Stimulated activated memory B cell treated with anti-CD40 and anti-IgM and Interleukin-4, amounts not matched to agents 10 μg/mL and 1 μg/mL and 100 μg/mL, for 72 hours (primary cell): ENCODE measurements around the gene OTP.

Experiments used
- ATAC-seq: fragments of 150-1000 bp; cut with Tn5 transposase; 2 replicates; pipeline ENCODE4 v1.10.0; 2021
- H3K27ac Mint-ChIP-seq: one replicate; pipeline ENCODE4 v1.8.0; 2022; ENCODE audit warnings: mild to moderate bottlenecking, mixed read lengths
- H3K27me3 Mint-ChIP-seq: one replicate; pipeline ENCODE4 v1.8.0; 2022; ENCODE audit warnings: mixed read lengths
- H3K36me3 Mint-ChIP-seq: one replicate; pipeline ENCODE4 v1.8.0; 2022; ENCODE audit warnings: mixed read lengths
- H3K4me1 Mint-ChIP-seq: one replicate; pipeline ENCODE4 v1.8.0; 2022; ENCODE audit warnings: mixed read lengths
- H3K4me3 Mint-ChIP-seq: one replicate; pipeline ENCODE4 v1.8.0; 2022; ENCODE audit warnings: mild to moderate bottlenecking, moderate library complexity, mixed read lengths
- H3K9me3 Mint-ChIP-seq: one replicate; pipeline ENCODE4 v1.8.0; 2022; ENCODE audit warnings: mixed read lengths

Gene OTP

DNA sequence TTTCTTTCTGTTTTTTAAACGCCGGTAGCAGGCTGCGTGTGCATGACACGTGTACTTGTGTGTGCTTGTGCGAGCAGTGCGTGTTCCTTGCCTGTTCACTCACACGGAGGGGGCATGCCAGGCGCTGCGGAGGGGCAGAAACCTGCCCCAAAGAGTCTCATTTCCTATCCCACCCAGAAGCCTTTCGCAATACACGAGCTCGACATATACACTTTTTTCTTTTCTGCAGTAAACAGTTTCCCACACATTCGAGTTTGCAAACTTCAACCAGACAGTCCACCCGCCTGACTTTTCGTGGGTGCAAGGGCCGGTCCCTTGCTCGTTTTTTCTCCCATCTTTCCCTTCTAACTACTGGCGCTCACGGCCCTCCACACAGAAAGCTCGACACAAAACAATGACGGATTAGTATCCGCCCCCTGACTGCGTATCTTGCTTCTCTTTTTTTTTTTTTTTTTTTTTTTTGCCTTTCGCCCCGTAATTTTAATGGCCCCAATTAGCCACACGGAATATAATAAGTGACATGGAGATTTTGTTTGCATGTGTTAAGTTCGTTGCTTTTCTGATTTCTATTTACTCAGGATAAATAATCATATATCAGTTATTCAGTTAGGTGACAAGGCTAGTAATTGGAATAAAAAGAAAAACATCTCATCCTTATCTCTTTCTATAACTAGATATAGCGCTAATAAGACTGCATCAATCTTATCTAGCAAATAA lies 5.3 kb upstream of the OTP start:
- no peak overlapping the region for H3K27ac Mint-ChIP-seq
- H3K9me3 Mint-ChIP-seq: peaks cover 2% of the 10 kb centered on the region
- H3K4me1 Mint-ChIP-seq: peaks cover 16% of the 10 kb centered on the region
- no peak for ATAC-seq
- peak overlapping the region; percentile 49 for H3K4me3 Mint-ChIP-seq
- no peaks in the 10 kb centered on the region for H3K36me3 Mint-ChIP-seq
- peaks cover 83% of the 10 kb centered on the region for H3K27me3 Mint-ChIP-seq

DNA sequence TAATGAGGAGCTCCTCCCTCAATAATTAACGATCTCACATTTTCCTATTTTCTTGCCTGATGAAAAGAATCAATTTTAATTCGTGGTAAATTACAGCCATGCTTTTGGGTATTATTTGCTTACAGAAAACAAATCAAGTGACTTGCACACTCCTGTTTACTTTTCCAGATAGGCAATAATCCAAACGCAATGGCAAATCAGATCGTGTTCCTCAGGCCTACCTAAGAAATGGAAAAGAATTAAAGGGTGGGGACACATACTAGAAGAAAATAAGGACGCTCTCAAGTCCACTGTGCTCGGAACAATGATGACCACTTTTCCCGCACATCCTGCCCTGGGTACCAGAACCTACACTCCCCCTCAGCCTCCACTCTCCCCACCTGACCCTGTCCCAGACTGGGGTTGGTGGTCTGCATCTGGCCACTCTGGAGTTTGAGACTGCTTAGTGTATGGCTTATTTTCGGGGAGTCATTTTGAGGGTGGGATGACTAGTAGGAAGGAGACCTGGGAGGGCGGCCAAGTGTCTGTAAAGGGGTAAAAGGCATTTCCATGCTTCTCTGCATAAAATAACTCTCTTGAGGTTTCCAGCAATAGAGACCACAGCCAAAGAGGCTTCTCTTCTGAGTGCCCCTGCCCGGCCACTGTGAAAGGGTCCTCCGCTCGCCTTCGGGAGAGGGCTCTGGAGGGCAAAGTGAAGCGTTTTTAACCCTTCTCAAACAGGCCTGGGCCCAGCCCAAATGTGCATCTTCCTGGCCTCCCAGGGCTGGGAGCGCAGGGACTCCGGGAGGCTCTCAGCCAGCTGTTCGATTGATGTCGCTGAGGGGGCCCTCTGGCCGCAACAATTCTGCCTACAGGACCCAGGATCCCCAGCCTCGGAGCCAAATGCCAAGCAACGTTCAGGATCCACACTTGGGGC lies 4.5 kb upstream of the OTP start:
- peaks cover 80% of the 10 kb centered on the region for H3K27me3 Mint-ChIP-seq
- no peak overlapping the region for H3K27ac Mint-ChIP-seq
- no peak overlapping the region for H3K4me3 Mint-ChIP-seq
- H3K36me3 Mint-ChIP-seq: no peaks in the 10 kb centered on the region
- peaks cover 2% of the 10 kb centered on the region for H3K9me3 Mint-ChIP-seq
- H3K4me1 Mint-ChIP-seq: peaks cover 16% of the 10 kb centered on the region
- no peak for ATAC-seq

DNA sequence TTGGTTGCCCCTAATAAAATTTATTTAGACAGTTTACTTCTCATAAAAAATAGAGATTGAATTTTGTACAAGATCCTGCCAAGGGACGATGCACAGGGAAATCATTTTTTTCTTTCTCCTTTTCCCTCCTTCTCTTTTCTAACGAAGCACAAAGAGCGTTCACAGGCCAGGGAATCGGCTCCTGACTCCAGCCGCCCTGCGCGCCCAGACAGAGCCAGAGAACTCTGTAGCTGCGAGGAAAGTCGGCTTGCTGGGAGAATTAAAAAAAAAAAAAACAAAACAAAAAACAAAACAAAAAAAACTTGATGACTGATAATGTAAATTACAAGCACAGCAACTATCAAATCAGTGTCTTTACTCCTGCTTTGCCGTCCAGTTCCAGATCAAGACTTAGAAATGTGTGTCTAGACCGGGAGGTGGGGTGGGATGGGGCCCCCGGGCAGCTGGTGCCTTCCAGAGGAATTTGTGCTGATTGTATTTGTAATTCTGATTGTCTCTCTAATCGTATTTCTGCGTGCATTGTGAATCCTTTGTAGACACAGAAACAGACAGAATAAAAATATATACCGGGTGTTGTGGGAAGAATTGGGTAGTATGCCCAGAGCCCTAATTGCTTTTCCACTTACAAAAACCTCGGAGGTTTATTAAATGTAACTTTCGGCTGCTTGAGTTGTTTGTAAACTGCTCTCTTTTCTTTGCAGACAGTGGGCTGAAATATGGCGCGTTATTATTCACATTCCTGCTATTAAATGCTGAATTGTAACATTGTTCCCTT lies 3.6 kb upstream of the OTP start:
- peaks cover 2% of the 10 kb centered on the region for H3K9me3 Mint-ChIP-seq
- ATAC-seq: no peak
- no peak overlapping the region for H3K27ac Mint-ChIP-seq
- no peaks in the 10 kb centered on the region for H3K36me3 Mint-ChIP-seq
- H3K4me3 Mint-ChIP-seq: no peak overlapping the region
- H3K4me1 Mint-ChIP-seq: peaks cover 22% of the 10 kb centered on the region
- H3K27me3 Mint-ChIP-seq: peaks cover 86% of the 10 kb centered on the region

DNA sequence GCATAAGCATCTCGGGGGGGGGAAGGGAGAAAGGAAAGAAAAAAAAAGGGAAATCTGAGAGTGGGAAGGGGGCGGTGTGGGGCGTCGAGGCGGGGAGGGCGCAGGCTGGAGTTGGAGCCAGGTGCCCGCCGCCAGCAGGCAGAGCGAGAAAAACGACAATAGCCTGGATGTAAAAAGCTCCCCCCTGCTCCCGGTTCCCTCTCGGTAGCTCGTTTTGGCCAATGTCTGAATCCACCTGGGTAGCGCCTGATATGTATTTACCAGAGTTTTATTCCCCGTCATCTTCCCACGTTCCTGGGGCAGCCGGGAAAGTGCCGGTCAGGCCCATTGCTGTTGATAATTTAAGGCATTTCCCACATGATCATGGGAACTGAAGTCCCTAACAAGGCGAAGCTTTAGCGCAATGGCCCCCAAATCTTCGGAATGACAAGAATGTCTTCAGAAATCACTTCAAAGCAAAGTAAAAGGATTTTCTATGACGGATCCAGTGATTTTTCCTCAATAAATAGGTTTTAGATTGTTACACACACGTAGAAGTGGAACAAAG lies 3.0 kb upstream of the OTP start:
- Mint-ChIP-seq H3K4me3 (no peak overlapping the region), H3K36me3 (no peaks in the 10 kb centered on the region), H3K9me3 (peaks cover 2% of the 10 kb centered on the region), H3K4me1 (peaks cover 22% of the 10 kb centered on the region), H3K27ac (no peak overlapping the region), H3K27me3 (peaks cover 91% of the 10 kb centered on the region)
- ATAC-seq: no peak

DNA sequence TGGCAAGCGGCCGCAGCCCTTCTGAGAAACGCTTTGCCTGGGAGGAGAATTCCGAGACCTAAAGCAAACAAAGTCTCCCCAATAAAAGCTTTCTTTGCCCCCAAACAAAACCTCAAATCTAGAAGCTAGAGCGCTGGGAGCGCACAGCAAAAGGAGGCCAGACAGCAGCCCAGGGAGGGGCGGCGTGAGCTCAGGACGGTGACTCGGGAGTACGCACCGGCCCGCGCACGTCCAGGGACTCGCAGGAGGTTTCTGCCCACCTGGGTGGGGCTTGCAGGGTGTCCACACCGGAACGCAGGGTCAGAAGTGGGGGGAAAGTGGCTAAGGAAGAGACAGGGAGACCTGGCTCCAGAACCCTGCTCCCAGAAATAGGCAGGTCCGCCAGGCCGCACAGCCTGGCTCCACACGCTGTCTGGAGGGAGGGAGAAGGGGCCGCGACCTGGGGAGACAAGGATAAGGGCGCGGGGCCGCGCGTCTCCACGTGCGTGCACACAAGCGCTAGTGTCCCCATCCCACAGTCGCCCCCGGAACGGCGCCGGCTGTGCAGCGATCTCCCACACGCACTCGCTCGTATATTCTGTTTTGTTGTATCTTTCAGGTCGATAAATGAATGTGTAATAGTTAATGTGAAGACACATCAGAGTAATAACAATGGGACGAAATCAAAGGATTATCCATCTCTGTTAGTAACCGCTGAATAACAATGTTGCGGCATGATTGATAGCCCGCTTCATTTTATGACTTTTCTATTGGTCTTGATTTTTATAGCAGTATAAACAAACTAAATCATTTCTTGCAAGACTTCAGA lies 2.3 kb upstream of the OTP start:
- Mint-ChIP-seq H3K9me3 (peaks cover 2% of the 10 kb centered on the region), H3K27ac (no peak overlapping the region), H3K4me3 (no peak overlapping the region), H3K36me3 (no peaks in the 10 kb centered on the region), H3K4me1 (peaks cover 22% of the 10 kb centered on the region), H3K27me3 (peaks cover 91% of the 10 kb centered on the region)
- ATAC-seq: no peak

DNA sequence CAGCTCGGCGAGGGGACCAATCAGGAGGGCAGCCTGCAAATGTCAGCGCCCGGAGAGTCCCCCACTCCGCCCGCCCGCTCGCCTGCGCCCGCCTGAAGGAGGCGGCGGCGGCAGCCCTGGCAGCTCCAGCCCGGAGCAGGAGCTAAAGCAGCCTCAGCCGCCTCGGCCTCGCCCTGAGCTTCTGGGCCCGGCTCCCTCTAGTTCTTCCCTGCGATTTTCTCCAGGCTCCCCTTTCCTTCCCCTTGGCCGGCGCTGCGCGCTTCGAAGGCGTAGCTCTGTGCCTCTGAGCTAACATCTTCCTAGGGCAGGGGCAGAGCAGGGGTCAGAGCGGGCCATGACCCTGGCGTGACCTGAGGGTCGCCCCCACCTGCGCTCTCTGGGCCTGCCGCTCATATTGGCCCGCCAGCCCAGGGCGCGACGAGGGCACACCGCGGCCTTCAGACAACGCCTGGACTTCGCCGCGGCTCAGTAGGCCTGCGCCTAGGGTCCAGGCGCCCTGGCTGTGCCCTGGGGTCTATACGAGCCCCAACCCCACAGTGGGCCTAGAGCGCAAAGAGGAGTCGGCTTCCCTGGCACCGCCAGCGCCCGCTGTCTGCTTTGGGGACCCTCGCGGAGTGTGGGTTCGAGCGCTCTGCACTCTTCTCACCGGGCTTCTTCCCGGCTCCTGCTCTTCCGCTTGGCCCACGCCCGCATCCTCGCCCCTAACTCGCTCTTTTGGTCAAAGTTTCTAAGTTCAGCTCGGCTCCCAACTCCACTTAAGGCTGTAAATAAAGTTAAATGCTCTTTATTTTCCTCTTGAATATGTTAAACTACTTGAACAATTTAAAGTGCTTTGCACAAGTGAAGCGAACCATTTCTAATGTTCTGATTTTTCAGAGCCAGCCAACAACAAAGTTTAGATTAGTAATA lies 504 bp upstream of the OTP start:
- Mint-ChIP-seq H3K9me3 (peaks cover 2% of the 10 kb centered on the region), H3K27me3 (peaks cover 78% of the 10 kb centered on the region), H3K27ac (no peak overlapping the region), H3K36me3 (no peaks in the 10 kb centered on the region), H3K4me1 (peaks cover 12% of the 10 kb centered on the region), H3K4me3 (peak overlapping the region; percentile 11)
- no peak for ATAC-seq

DNA sequence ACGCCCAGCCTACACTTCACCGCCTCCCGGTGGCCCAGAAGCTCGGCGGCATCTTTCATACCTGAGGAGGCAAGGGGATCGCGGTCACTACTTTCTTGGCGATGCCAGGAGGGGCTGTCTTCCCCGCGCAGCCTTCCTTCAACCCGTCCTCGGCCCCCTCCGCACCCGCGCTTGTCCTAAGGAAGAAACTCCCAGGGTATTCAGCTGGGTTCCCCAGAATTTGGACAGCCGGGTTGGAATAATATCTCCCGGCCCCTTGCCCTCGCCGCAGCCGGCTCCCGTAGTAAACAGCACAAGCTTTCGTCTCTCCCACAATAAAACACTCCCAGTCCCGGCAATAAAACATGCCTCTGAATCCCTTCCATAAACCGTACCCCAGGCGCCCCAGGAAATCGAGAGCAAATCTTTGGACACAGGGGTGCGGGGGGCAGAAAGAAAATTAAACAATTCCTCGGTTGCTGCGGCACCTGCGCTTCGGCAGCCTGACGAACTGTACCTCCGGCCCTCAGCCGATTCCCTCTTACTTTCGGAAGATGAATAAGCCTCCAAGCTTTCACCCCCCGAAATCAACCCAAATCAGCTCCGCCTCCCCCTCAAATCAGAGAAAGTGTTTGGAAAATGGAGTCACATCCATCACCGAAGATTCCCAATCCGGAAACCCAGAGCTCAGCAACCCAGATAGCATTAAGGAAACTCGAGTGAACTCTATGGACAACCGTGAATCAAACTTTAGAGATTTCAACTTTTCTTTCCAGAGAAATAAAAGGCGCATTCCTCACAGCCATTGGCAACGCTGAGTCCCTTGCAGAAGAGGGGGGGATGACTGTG lies 1.1 kb downstream of the OTP start:
- H3K27ac Mint-ChIP-seq: peak overlapping the region; percentile 9
- peaks cover 5% of the 10 kb centered on the region for H3K36me3 Mint-ChIP-seq
- ATAC-seq: no peak
- peaks cover 4% of the 10 kb centered on the region for H3K9me3 Mint-ChIP-seq
- H3K27me3 Mint-ChIP-seq: peaks cover 74% of the 10 kb centered on the region
- H3K4me1 Mint-ChIP-seq: peaks cover 6% of the 10 kb centered on the region
- no peak overlapping the region for H3K4me3 Mint-ChIP-seq

DNA sequence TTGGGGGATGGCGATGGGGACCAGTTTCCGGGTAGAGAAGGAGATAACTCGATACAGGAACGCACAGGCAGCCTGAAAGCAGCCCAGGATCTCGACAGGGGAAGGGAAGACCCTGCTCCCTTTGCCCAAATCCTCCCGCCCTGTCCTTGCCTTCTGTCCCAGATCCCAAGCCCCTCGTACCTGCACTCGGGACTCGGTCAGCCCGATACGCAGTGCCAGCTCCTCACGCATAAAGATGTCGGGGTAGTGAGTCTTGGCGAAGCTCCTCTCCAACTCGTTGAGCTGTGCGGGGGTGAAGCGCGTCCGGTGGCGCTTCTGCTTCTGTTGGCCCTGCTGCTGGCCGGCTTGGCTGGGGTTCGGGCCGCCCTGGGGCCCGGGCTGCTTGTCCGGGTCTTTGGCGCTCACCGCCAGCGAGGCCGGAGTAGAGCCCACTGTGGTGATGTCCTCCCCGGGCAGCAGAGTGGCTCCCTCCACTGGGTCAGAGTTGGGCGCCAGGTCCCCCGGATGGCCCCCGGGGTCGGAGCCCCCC lies 1.8 kb downstream of the OTP start:
- Mint-ChIP-seq H3K36me3 (peaks cover 5% of the 10 kb centered on the region), H3K4me3 (no peak overlapping the region), H3K27me3 (peaks cover 74% of the 10 kb centered on the region), H3K9me3 (peaks cover 4% of the 10 kb centered on the region), H3K4me1 (peaks cover 6% of the 10 kb centered on the region), H3K27ac (no peak overlapping the region)
- no peak for ATAC-seq

DNA sequence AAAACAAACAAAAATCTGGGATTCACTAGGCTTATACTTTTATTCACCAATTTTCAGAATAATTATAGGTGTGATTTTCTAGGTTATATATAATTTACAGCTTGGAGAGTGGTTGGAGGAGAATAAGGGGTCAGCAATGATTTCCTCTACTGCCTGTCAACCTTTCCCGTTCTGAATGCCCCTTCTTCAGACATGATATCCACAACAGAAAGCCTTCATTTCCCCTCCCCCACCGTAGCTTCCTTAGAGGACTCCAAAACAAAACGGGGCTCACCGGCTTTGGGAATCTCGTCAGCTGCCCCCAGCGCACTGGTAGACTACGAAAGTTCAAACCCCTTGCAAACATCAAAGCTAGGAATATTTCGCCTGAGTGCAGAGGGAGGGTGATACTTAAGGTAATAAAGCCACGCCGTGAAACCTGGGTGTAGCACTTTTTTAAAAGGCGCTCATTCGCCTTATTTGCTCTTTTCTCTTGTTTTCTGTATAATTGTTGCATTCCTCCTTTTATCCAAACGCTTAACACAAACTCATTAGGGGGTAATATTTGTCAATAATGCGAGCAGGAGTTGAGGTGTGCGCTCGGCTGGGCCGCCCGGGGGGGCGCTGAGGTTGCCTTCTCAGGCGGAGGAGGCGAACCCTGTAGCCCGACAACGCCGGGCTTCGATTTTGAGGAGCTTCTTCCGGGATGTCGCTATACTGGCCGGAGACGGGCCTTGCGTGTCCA lies 2.4 kb downstream of the OTP start:
- Mint-ChIP-seq H3K9me3 (peaks cover 4% of the 10 kb centered on the region), H3K36me3 (peaks cover 5% of the 10 kb centered on the region), H3K4me1 (peaks cover 11% of the 10 kb centered on the region), H3K27ac (no peak overlapping the region), H3K4me3 (no peak overlapping the region), H3K27me3 (peaks cover 74% of the 10 kb centered on the region)
- ATAC-seq: no peak

DNA sequence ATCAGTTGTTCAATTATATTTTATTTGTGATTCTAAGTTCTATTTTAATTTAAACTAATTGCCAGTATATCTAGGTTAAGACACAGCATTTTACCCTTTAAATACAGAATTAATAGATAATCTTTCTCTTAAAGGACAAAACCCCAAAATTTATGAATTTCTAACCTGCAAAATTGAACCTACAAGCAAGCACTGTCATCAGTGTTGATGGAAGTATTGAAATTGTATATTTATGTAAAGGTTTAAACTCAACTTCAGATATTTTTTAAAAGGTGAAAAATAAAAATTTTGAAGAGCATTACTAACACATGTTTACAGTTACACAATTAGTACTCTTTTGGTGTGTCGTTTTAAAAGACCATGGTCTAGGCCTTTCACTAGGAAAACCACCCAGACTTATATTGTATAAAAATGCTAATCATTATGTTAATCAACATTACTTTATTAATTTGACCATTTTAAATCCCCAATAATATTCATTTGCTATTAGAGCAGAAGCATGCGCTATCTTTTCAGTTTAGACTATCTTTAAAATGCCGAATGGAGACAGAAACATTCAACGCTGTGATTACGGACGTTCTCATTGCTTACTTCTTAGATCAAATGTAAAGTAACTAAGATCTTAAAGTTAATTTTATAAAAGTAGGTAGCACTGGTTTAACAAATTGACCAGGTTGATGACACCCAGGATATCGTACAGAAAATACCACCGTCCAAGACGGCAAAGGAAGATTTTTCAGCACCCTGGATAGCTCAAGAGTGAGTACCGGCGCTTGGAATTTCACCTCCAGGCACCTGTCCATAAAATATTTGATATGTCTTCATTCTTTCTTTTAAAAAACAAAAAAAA lies 3.2 kb downstream of the OTP start:
- H3K9me3 Mint-ChIP-seq: peaks cover 2% of the 10 kb centered on the region
- no peak overlapping the region for H3K4me3 Mint-ChIP-seq
- no peak overlapping the region for H3K27ac Mint-ChIP-seq
- H3K4me1 Mint-ChIP-seq: peaks cover 18% of the 10 kb centered on the region
- ATAC-seq: no peak
- H3K36me3 Mint-ChIP-seq: peaks cover 5% of the 10 kb centered on the region
- peaks cover 70% of the 10 kb centered on the region for H3K27me3 Mint-ChIP-seq

DNA sequence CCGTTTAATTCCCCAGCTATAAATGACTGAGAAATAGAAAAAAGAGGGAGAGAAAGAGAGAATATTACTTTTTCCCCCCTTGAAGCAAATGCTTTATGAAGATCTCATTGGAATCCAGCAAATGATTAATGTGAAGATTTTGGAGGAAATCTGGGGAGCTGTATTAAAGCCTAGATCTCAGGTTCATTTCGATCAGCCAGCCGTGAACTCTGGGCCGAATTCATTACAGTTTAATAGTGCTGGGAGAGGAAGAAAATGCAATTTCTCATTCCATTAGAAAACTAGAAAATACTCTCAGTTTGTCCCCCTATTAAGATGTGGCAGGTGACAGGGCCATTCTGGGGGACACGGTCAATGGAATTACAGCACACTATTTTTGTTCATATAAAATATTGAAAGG lies 4.8 kb downstream of the OTP start:
- H3K36me3 Mint-ChIP-seq: peaks cover 5% of the 10 kb centered on the region
- peaks cover 7% of the 10 kb centered on the region for H3K9me3 Mint-ChIP-seq
- no peak for ATAC-seq
- H3K27me3 Mint-ChIP-seq: peaks cover 68% of the 10 kb centered on the region
- H3K4me1 Mint-ChIP-seq: peaks cover 27% of the 10 kb centered on the region
- no peak overlapping the region for H3K4me3 Mint-ChIP-seq
- no peak overlapping the region for H3K27ac Mint-ChIP-seq
